ENCODE measurements around the gene TMEM156.

Gene TMEM156, protein sequence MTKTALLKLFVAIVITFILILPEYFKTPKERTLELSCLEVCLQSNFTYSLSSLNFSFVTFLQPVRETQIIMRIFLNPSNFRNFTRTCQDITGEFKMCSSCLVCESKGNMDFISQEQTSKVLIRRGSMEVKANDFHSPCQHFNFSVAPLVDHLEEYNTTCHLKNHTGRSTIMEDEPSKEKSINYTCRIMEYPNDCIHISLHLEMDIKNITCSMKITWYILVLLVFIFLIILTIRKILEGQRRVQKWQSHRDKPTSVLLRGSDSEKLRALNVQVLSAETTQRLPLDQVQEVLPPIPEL

DNA sequence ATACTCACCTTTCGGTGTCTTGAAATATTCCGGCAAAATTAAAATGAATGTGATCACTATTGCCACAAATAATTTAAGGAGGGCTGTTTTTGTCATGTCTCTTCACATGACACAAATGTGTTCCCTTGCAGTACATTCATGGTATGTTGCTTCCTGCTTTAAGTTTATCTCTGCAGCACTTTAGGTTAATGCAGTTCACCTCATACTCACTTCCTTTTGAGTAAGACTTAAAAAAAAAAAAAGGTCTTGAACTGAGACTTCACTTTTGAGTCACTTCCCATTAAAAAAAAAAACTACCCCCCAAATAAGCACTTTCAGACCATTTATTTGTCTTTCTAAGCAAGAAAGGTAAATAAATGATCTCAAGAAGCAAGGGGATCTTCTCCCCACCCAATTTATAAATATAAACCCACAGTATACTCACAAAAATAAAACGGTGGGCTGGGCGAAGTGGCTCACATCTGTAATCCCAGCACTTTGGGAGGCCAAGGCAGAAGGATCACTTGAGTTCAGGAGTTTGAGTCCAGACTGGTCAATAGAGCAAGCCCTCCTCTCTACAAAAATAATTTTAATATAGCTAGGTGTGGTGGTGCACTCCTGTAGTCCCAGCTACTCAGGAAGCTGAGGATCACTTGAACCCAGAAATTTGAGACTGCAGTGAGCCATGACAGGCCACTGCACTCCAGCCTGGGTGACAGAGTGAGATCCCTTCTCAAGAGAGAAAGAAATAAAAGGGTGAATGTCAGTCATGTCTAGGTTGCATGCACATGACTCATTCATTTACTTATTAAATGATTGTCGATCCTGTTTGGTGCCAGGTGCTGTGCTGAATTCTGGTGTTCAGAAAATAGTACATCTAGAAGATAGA lies at the start of gene TMEM156:
TSS of gene TMEM156 (minus strand) at position 192 of the 868 bp plus-strand sequence. CDS start at position 96, 96 bp downstream.
- no peak for DNase-seq (ENCODE audit: low read depth, low spot score)

DNA sequence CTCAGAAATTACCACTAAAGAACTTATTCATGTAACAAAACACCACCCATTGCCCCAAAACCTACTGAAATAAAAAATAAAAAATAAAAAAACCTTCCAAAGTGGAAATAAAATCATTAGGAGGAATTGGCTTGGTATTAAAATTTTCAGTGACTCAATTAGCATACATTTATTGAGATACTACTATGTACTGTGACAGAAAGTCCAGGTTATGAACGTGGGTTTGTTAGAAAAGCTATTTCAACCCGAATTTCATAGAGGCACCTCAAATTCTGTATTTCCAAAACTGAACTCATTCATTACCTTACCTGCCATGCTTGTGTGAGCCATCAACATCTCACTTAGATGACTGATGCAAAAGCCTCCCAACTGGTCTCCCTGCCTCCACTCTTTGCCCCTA lies 46.6 kb upstream of the TMEM156 start:
- DNase-seq (ENCODE audit: low read depth, low spot score) = no peak

DNA sequence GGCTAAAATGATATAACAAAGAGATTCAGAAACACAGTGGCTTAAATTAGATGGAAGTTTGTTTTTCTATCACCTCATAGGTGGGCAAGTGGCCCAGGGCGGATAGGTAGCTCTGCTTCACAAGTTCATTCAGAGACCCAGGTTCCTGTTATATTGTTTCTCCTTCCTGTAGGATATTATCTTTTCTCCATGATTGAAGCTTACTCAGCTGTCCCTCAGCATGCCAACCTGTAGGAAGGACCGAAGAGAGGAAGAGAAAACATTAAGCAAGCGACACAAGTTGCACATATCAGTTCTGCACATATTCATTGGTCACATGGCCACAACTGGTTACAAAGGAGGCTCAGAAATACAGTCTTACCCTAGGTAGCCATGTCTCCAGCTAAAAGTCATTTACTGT lies 36.7 kb upstream of the TMEM156 start:
- no peak for DNase-seq (ENCODE audit: low read depth, low spot score)

DNA sequence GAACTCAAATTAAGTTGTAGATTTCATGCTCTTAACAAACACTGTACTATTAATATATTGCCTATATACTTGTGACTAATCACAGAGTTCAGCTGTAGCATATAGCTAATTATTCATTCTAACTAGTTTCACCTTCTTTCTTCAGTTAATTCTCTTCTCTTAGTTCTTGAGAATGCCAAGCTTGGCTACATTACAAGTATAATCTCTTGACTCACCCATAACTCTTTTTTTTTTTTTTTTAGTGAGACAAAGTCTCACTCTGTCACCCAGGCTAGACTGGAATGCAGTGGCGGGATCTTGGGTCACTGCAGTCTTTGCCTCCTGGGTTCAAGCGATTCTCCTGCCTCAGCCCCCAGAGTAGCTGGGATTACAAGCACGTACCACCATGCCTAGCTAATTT lies 35.2 kb upstream of the TMEM156 start:
- no peak for DNase-seq (ENCODE audit: low read depth, low spot score)

DNA sequence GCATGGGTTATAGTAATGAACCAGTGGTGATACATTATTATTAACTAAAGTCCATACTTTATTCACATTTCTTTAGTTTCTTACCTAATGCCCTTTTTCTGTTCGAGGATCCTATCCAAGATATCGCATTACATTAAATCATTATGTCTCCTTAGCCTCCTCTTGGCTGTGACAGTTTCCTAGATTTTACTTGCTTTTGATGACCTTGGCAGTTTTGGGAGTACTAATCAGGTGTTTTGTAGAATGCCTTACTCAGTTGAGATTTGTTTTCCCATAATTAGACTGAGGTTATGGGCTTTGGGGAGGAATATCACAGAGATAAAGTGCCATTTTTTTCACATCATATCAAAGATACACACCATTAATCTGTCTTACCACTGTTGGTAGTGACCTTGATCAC lies 34.8 kb upstream of the TMEM156 start:
- no peak for DNase-seq (ENCODE audit: low read depth, low spot score)

DNA sequence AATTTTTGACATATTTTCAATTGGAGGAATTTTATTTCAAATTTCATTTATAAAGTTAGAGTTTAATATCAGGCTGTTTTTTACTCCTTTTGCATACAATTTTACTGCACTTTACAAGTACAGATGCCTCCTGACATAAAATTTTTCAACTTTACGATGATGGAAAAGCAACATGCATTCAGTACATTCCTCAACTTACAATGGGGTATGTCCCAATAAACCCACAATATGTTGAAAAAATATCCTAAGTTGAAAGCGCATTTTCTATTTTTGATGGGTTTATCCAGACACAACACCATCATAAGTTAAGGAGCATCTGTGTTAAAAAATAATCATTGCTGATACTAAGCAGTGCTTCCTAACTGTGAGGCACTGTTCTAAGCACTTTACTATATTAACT lies 34.2 kb upstream of the TMEM156 start:
- no peak for DNase-seq (ENCODE audit: low read depth, low spot score)

DNA sequence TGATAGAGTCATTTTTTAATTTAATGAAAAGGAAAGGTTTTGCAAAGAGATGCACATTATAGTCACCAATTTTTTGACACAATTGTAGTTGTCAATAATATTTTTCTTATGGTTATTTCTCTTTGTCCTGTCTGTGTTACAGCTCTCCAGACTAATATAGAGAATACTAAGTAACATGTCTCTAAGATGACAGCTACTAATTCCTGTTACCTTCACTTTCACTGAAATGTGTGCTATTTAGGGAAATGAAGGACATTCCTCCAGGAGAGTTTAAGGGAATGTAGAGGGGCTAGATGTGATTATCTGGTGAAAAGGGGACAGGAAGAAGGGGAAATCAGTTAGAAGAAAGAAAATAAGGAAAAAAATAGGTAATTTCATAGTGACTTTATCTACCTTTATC lies 31.2 kb upstream of the TMEM156 start:
- DNase-seq (ENCODE audit: low read depth, low spot score) = no peak

DNA sequence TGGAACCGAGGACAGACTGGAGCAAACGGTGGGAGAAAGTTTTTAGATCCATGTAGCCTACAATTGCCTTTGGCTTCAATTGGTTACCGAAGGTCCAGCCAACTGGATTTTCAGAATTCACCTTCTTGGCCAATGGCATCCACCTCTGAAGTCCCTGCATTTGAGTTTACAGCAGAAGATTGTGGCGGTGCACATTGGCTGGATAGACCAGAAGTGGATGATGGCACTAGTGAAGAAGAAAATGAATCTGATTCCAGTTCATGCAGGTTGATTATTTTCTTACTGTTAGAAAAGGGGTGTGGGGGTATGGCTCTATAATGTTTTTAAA lies 30.5 kb upstream of the TMEM156 start:
- DNase-seq (ENCODE audit: low read depth, low spot score) = no peak

DNA sequence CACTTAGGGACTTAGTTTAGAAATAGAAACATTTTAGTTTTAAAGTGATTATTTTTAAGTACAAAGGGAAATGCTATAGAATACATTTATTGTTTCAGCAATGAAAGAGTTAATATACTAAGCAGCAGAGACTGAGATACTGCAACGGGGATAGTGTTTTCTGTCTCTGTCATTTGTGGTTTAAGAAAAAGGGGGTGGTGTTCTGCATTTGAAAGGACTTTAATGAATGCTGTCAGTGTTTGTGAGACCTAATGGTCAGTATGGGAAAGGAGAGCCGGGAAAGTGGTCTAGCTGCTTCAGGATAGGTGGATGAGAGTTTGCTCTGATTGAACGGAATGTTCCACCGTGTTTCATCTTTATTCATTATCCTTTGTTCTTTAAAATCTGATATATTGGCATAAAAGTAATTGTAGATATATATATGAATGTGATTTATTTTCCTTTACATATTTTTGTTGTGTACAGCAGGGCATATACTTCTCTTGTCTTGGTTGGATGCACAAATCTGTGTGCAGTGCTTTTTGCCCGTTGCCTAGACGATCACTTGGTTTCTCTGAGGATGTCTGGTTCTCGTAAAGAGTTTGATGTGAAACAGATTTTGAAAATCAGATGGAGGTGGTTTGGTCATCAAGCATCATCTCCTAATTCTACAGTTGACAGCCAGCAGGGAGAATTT lies 30.0 kb upstream of the TMEM156 start, which contains the start of gene KLHL5:
TSS of gene KLHL5 (plus strand) at position 139 of the 676 bp plus-strand sequence. CDS start at position 560, 421 bp downstream.
- DNase-seq (ENCODE audit: low read depth, low spot score) = peak; percentile 59

DNA sequence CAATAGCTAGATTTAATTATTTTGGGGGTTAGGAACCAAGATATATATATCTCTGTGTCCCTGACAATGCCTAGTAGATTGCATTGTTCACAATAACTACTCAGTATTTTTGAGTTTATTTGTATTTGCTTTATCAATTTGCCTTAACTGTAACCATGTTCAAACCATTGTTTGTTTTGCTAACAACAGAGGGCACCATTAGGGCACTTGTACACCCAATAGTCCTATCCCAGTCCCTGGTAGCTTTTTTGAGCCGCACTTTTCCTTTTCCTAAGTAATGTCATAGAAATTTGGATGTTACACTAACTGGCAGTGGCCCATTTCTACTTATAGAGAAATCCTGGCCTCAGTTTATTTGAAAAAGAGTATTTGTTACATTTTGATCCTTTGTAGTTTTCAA lies 29.2 kb upstream of the TMEM156 start:
- no peak for DNase-seq (ENCODE audit: low read depth, low spot score)

DNA sequence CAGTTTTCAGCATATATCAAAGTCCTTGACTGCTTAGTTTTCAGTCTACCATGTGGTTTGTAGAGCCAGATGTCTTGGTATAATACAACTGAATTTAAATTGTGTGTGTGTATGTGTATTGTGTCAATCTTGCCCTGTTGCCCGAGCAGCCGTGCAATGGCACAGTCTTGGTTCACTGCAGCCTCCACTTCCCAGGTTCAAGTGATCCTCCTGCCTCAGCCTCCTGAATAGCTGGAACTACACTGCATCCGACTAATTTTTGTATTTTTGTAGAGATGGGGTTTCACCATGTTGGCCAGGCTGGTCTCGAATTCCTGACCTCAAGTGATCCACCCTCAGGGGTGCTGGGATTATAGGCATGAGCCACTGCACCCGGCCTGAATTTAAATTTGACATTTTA lies 23.8 kb upstream of the TMEM156 start:
- no peak for DNase-seq (ENCODE audit: low read depth, low spot score)

DNA sequence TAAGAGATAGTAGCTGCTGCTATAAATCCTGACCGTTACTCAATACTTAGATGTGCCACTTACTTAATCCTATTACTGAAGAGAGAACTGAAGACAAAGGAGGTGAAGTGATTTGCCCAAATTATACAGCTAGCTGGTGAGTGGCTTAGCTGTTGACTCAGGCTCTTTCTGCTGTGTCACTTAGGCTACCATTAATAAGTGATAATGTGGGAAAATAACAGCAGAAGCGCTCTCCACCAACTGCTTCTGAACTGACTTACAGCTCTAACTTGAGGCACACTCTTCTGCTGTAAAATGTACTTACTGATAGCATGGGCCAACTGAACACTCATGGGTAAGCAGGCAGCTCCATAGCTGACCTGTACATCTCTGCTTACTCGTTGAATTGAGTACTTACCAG lies 22.3 kb upstream of the TMEM156 start:
- no peak for DNase-seq (ENCODE audit: low read depth, low spot score)

DNA sequence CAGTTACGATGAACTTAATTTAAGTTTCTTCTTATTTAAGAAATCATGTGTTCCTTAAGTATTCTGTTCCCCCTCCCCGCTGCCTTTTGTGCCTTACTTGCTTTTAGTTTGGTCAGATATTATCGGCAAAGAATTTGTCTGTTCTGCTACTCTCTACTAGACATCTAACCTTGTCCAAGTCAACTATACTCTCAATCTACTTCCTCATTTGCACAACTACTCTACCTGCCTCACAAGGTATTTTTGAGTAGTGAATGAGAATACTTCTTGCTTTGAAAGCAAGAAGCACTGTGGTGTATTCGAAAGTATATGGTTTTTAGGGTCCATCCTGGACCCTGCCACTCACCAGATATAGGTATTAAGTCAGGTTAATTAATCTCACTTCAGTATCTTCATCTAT lies 21.8 kb upstream of the TMEM156 start:
- no peak for DNase-seq (ENCODE audit: low read depth, low spot score)

DNA sequence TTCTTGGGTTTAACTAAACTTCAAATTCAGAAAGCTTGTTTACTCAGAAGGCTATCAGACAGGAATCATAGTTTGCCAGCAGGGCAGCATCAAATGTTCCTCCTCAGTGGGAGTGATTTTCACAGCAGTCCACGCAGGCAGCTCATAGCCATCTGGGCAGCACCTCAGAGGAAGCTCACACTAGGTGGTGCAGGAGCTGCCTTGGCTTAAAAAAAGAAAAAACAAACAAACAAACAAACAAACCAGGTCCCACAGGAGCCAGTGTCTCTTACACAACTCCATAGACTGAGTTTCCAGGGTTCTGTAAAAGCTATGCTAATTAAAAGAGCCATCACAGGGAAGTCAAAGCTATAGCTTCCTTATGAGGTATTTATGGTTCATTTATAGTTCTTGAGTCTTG lies 19.3 kb upstream of the TMEM156 start:
- no peak for DNase-seq (ENCODE audit: low read depth, low spot score)

DNA sequence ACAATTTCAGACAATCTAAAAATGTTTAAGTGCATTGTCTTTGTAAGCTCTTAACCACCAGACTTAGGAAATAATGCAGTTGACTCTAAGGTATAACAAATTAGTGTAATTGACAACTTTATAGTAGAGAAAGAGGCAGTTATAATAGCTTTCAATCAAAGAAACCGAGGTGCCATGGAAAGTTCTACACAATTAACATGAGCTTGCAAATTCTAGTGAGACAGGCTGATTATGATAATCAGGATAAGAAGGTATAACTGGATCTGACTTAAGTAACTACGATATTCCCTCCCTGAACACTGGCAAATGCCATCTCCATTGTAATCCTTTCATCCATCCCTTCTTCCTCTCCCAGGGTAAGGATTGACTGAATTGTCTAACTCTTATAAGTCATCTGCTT lies 18.4 kb upstream of the TMEM156 start:
- no peak for DNase-seq (ENCODE audit: low read depth, low spot score)

DNA sequence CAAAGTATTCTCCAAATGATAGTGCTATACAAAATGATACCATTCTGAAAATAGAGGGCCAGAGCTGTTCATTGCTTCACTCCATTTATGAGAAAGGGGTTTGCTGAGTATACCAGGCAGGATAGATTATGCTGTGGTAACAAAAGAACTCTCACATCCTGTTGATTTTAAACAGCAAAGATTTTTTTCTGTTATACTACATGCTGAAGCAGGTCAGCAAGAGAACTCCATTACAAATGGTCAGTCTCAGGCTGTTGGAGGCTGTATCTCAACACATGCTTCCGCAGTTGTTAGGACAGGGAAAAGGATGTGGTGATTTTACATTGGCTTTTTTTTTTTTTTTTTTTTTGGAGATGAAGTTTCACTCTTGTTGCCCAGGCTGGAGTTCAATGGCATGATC lies 16.1 kb upstream of the TMEM156 start:
- no peak for DNase-seq (ENCODE audit: low read depth, low spot score)

DNA sequence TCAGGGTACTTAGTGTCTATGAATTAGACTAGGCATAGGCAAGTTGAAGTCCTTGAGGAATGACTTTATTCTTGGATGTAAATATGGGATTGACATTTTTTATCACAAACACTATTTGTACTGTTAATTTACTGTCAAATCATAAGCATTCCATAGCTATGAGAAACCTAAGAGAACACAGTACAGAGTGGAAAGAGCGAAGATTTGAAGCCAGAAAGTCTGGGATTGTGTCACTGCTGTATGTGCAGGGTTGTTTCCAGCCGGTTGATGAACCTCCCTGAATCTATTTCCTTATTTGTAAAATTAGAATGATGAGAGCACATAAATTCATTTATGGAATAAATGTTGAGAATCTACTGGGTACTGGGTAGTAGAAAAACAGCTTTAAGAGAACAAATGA lies 15.5 kb upstream of the TMEM156 start:
- no peak for DNase-seq (ENCODE audit: low read depth, low spot score)

DNA sequence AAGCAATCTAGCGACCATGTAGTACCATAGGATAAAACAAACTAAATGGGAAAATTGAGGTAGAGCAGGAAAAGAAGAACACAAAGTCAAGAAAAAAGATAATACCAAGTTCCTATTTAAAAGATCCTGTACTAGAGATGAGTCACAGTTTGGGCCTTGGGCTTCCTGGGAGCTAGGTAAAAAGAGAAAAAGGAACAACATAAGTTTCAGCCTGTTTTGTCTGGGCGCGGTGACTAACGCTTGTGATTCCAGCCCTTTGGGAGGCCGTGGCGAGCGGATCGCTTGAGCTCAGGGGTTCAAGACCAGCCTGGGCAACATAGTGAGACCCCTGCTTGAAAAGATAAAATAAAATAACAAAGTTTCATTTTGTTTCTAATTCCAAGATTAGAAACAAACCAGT lies 14.0 kb upstream of the TMEM156 start:
- no peak for DNase-seq (ENCODE audit: low read depth, low spot score)

DNA sequence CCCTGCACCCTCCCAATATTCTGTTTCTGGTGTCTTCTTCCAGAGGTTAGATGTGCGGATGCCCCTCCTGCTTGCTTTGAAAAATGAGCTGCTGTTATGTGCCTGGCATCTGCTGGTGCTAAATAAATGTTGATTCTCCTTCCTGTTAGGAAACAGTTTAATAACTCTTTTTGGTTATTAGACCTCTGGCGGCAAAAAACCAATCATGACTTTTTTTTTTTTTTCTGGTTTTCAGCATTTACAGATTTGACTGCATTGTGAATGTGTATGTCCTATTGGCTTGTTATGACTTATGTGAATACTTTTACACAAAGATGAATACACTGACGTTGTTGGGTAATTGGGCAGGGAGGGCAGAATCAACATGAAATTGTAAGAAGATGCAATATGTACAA lies 13.6 kb upstream of the TMEM156 start:
- no peak for DNase-seq (ENCODE audit: low read depth, low spot score)

DNA sequence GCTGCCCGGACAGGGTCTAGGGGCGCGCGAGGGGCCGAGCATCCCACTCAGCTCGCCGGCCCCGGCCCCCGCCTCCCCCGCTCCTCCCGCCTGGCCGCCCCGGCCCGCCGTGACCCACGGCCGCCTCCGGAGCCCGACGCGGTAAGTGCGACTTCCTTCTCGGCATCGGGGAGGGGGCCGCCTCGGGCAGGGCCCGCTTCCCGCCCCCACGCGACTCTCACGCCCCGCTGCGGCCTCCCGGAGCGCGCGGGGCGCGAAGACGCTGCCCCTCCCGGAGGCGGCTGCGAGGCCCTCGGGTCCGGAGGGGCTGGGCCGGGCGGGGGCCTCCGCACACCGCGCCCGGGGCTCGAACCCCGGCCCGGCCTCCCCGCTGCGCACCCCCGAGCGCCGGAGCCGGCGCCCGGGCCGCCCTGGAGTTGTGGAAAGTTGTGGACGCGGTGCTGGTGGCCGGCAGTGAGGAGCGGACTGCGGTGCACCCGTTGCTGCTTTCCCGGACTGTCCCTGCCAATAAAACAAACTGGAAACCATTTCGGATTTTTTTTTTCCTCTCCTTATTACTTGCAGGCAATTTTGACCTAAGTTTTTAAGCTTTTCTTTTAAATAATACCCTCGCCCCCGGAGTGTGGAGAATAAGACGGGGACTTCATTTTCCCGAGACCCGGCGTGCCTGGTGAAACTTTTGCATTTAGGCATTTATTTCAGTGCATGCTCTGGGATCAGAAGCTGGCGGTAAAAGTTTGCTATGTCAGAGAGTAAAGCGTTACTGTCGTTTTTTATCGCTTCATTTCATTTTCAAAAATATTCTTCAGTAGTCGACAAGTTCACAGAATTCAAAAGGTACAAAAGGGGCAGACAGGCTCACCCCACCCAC lies 13.0 kb upstream of the TMEM156 start:
- no peak for DNase-seq (ENCODE audit: low read depth, low spot score)

DNA sequence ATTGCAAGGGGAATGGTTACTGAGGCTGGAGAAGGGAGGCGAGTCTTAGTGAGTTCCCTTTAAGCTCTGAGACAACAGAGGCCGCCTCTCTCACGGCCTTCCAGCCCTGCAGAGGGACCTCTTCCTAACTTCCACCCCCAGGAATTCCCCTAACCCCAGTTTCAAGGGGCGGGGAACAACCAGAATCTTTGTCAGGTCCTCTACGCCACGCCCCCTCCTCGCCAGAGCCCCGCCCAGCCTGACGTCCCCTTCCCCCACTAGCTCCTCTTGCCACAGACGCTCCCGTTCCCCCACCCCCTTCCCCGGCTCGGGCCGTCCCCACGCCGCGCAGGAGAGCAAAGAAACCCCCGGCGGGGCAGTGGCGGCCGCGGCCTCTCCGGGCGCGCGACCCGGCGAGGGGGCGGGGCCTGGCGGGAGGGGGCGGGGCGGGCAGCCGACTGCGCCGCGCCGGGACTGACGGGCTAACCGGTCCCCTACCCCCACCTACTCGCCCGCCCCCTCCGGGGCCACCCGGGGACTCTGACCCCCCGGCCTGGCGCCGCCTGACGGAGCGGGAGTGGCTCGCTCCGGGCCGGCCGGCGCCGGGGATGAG lies 12.3 kb upstream of the TMEM156 start:
- DNase-seq (ENCODE audit: low read depth, low spot score) = peak; percentile 81

Measured in iPS DF 19.7 (cell line).